Ecto neural progenitor cell (in vitro differentiated cells): ENCODE results near the gene ARID5A.

Experiments
- DNase-seq: peaks from one replicate; pipeline ENCODE4 v3.0.0-alpha.2; 2018; ENCODE audit warnings: low spot score

Gene ARID5A

DNA sequence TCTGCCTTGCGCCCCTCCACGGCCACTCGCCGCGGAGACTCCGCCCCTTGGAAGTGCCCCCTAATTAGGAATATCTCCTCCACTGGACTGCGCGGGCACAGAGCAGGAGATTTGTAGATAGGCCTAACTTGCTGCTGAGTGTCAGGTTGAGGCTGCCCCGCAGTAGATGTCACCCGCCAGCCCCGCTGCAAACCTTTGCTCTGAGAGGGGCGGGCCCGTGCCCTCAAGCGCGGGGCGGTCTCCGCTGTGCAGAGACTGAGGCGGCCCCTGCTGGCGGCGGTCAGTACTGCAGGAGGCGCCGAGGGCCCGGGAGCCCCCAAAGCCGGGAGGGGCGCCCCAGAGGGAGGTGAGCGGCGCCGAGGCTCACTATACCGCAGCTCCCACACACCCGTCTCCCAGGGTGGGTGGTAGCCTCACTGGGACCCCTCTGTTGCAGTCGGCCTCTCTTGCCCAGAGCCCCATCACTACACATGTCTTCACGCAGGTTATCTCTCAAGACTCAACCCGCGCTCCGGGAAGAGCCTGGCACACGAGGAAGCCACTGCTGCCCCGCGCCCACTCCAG is 28.5 kb upstream of the ARID5A start:
- peak; percentile 90 for DNase-seq

DNA sequence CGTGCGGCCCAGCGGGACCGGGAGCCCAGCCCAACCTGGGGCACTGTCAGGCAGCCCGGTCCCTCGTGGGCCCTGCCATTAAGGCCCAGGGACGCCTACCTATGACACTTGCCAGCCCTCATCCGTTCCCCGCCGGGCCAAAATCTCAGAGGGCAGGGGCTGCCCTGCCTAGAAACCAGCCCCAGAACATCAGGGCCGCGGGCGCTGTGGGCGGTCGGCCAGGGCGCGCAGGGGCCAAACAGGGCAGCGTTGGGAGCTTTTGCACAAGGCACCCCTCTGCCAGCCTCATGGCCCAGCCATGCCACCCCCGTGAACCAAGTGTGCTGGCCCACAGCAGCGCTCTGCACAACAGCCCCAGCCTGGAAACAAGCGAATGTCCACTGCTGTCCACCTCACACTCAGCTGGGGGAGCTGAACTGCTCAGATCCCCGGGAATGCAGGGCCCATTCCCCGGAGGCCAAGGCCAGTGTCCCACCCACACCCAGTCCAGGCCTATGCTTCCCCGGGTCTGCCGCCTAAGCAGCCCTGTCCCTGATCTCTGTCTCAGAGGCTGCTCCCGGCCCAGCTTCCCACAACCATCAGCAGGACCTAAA is 27.9 kb upstream of the ARID5A start:
- DNase-seq, result peak; percentile 51

DNA sequence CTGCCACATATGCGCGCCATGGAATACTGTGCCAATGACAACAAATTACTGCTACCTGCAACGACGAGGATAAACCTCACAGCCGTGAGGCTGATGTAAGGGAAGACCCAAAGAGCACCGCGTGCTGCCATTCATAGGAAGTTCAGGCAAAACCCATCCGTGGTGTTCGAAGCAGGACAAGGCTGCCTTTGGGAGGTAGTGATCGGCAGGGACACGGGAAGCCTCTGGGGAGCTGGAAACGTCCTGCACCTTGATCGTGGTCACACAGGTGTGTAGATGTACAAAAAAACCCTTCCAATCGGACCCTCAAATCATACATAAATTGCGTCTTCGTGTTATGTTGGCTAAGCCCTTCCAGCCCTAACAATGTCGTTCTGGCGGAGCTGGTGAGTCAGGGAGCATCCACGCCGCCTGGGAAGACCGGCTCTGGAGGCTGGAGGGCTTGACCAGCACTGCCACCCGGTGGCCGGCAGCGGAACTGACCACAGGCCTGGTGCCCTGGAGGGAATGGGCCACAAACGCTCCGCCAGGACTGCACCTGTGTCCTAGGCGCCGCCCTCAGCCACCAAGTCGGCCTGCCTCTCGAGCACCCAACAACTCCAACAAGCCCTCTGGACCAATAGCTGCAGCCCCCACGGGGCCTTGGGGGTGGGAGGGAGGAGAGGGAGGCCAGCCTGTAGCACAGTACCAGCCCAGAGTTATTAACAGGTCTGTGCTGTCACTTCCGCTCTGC is 27.3 kb upstream of the ARID5A start:
- peak; percentile 94 for DNase-seq

DNA sequence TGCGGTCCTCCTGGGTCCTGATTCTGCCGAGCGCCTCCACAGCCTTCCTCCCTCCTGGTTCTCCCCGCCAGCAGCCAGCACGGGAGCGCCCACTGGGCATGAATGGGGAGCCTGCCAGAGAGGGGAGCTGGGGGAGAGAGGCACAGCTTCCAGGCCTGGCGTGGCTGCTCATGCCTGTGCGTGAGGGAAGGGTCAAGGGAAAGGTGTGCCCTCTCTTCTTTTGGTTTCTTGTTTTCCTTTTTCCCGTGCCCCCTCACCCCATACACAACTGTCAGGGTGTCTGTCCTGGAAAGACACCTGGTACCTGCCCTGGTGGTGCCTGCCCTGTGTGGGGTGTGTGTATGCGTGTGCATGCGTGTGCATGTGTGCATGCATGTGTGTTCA is 26.7 kb upstream of the ARID5A start:
- no peak for DNase-seq

DNA sequence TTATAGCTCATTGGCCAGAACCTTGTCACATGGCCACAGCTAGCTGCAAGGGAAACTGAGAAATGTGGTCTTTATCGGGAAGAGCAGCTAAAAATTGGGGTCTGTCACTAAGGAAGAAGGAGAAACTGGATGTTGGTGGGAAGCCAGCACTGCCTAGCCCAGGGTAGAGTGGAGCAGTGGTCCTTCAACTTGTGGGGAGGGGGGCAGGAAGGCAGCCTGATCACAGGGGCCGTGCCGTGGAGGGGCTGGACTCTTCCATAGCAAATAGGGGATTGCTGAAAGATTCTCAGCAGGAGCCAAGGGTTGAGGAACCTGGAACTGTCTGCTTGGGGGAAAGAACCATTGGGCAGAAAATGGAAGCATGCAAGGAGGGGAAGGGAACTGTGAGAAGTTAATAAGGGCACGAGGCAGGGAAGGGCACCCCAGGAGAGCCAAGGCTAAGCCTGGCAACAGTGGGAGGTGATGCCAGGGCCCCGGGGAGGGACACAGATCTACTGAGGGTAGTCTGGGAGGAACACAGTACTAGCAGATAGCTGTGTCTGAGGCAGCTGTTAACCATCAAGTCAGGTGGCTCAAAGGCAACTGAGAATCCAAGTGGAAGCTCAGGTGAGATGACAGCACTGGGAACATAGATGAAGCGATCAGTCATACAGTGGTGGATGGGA is 25.5 kb upstream of the ARID5A start:
- DNase-seq, result no peak

DNA sequence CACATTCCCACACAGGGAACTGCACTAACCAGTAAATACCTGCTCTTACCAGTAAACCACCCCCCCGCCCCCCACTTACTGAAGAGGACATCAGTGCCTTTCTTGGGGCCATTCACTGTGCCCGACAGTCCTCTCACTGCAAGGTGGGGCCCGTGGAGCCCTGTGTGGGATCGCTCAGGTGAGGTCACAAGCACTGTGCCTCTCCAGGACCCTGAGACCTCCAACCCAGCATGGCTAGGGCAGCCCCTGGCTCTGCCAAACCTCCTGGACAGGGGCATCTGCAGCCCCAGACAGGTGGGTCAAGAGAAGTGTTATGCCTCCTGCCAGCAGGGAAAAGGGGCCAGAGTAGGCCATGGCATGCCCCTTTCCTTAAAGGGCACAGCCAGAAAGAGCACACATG is 24.7 kb upstream of the ARID5A start:
- DNase-seq, result no peak

DNA sequence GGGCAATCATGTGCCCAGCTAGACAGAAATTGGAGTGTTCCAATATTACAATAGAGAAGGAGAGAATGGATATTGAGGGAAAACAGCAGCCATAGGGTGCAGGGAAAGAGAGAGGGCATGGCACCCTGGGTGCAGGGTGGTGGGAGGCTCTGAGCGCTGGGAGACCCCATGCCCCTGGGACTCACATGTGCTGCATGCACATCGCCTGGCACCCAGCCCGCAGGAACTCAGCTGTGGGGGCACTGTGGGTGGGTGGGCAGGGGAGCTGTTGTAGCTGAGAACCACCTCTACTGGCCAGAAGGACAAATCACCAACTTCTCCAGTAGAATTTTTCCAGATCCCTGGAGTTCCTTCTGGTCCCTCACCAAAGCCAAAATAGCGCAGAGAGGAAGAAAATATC is 24.2 kb upstream of the ARID5A start:
- no peak for DNase-seq

DNA sequence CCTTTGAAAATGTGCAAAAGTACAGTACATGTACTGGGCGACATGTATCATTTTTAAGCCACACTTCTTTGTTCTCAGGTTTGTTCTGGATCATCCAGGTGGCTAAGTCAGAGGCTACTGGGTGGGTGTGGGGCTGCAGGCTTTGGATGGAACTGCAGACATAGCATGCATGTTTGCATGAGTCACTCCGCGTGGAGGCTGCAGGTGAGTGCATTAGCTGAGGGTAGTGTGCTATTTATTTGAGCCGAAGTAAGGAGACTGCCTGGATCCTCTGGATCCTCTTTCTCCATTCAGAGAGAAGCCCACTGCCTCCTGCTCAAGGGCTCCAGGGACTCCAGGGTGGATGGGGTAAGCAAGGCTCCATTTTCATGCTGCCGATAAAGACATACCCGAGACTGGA is 22.0 kb upstream of the ARID5A start:
- DNase-seq, result peak; percentile 26

DNA sequence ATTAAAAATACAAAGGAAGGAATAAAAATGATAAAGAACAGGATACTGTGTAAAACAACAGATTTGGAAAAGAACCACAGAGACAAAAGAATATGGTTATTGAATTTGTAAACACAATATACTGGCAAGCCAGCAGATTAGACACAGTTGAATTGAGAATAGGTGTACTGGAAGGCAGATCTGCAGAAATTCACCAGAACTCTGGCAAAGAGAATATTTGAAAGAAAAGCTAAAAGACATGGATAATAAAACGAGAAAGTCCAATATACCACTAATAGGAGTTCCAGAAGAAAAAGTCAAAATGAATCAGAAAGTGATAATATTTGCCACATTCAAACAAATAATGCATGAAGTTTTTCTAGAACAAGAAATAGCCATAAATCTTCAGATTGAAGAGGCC is 19.5 kb upstream of the ARID5A start:
- no peak for DNase-seq

DNA sequence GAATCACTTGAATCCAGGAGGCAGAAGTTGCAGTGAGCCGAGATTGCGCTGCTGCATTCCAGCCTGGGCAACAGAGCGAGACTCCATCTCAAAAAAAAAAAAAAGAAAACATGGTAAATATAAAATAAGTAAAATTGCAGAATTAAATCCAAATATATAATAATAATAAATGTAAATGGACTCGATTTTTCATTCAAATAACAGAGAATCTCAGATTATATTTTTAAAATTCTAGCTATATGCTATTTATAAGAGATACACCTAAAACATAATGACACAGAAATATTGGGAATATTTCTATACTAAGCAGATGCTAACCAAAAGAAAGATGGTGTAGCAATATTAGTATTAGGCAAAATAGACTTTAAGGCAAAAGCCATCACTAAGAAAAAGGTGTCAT is 16.3 kb upstream of the ARID5A start:
- no peak for DNase-seq

DNA sequence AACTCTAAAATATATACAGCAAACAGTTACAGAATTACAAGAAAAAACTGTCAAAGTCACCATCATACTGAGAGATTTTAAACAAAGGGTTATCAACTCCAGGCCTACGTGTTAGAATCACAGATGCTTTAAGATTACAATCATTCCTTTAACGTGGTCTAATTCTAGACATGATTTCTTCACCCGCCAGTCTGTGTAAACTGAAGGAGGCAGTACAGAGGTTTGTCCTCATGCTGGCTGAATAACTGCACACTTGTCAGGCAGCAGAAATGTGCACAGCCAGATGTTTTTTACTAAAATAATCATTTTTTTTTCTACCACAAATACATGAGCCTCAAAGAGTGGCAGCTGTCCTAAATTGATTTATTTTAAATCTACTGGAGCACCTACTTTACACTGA is 15.9 kb upstream of the ARID5A start:
- no peak for DNase-seq

DNA sequence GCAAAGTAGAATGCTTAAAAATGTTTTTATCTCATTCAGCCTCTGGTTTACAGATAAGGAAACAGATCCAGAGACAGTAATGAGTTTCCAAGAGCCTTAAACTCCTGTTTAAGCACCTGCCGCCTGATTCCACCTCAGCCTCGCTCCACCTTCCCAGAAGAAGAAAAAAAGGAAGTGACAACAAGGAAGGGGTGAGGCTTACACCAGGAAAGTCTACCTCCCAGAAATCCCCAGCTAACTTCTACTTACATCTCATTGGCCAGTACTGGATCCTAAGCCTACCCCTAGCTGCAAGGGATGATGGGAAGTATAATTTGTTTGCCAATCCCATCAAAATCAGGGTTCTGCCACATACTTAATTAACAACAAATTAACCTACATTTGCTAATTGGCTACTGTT is 15.3 kb upstream of the ARID5A start:
- DNase-seq, result no peak

DNA sequence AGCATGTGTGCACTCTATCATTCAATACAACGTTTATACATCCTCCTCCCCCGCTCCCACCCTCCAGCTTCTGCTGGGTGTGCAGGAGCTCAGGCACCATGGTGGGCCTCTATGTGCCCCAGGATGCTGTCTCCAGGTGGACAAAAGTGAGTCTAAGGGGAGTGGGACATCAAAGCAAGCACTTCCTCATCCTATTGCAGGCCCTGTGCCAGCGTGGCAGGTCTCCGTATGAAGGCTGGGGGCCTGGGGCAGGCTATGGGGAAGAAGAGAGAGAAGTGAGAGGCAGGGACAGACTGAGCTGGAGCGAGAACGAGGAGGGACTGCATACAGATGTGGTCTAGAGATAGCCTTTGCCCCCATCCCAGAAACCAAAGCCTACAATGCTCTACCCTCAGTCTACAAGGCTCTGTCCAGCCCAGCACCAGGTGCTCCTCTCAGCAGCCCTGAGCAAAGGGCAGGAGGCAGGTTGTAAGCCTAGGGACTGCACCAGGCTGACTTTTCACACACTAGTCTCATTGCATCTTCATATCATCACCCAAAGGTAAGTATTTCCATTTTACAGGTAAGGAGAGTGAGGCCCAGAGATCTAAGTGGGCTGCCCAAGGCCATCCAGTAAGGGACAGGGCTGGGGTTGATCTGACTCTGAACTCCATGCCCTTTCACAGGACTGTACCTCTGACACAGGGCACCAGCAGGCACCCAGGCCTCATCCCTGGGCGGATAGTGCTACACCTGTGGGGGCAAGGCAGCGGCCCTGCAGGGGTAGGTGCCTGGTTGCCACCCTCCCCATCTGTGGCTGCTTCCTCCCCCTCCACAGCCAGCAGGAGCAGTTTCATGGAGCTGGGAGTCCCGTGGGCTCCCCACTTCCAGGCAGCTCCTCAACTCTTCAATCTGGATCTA is 14.0 kb upstream of the ARID5A start:
- DNase-seq, result no peak

DNA sequence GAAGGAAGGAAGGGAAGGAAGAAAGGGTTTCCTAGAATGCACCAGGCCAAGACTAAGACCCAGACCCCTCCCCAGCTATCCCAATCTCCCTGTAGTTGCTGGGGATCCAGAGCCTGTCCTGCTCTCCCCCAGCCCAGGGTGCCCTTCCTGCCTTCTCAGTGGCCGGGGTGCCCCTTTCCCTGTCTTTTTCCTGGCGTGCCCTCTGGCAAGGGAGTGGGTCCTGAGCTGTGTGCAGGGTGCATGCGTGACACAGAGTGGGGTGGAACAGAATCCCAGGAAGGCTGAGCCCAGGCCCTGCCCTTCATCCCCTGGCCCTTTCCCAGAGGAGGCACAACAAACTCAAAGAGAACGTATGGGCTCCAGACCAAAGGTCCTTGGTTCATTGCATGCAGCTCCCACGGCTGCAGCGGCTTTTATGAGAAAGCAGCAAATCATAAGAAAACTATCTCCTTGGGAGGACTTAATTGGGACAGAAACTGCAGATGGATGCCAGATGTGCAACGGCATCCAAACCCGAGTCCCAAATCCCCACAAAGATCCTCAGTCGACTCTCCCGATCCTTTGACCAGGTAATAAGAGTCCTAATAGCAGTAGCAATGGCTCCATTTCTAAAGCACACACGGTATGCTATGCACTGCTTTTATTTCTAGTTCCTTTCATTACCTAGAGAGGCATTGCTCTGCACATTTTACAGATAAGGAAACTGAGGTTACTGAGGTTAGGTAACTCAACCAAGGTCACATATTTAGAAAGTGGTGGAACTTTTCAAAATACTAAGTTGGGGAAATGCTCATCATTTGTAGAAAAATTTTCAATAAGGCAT is 12.7 kb upstream of the ARID5A start:
- DNase-seq, result peak; percentile 43

DNA sequence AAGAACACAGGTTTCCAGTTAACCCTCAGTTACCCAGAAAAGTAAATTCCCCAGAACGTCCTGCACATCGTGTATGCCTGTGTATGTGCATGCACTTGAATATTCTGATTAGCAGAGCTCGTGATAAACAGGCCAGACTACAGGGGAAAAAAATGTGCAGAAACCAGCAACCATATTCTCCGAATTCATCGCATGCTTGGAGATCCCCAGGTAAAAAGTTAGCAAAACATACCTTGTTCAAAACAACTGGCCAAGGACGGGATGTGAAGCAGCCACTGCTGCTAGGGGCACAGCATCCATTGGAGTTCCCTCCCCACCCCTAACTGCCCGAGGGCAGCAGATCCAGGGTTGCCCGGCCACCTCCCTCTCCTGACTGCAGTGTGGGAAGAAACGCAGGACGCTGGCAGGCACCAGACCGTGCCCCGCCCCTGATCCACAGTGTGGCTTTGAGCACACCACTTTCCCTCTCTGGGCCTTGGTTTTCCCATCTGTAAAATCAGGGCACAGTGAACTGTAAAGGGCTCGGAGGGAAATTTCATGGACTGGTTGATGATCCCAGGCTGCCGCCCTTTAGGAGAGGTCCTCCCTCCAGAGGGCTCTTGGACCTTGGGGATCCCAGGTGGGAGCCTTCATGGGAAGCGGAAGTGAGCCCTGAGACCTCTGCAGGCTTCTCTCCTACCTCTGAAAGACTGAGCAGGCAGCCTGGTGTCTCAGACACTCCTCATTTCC is 11.9 kb upstream of the ARID5A start:
- DNase-seq, result no peak

DNA sequence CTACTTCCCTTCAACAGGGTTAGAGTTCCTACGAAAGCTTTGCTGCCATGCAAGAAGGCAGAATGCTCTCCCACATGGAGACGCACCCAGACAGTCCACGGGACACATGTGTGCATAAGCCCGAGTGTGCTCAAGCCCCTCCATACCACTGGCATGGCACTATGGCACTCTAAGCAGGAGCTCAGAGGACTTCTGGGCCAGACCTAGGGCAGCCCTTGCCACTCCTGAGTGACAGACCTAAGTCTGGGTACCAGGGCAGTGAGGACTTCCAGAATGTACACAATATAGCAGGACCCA is 11.4 kb upstream of the ARID5A start:
- DNase-seq, result no peak

DNA sequence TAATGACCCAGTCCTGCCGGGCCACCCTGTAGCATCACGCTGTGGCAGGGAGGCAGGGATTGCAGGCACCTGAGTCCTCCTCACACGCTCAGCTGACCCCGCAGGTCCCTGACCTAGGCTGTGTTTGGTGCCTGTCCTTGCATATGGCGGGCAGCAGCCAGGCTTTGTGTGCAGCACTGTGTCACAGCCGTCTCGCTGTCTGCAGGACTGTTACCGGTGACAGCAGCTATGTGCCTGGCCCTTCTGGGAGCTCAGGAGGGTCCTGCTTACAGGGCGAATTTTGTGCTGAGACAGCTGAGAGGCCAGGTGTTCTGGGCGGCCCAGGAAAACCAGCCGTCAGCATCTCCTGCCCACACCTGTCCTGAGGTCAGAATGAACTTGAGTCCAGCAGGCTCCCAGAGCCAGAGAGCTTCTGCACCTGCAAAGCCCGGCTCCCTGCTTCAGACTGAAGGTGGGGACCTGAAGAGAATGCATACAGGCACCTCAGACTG is 10.4 kb upstream of the ARID5A start:
- no peak for DNase-seq

DNA sequence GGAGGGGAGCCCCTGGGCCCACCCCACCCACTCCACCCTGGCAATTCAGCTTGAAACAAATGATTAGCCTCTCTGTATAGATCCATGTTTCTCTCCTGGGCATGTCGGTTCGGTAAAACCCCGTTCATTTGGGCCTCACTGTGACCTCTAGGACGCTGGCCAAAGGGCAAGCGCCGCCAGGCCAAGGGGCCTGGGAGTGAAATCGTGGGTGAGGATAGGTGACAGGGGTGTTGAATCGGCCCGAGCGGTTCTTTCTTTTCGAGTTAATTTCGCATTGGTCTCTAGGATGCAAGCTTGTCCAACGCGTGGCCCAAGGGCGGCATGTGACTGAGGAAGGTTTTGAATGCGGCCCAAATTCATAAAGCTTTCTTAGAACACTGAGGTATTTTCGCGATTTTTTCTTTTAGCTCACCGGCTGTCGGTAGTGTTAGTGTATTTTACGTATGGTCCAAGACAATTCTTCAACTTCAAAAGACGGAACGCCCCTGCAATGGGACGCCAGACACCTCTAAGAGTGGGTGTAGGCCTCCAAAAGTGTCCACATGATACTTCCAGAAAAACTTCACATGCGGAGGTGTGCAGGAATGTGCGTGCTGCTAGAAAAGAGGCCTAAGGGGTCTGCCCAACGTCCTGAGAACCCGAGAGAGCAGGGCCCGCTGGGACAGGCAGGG is 9.8 kb upstream of the ARID5A start:
- DNase-seq, result no peak

DNA sequence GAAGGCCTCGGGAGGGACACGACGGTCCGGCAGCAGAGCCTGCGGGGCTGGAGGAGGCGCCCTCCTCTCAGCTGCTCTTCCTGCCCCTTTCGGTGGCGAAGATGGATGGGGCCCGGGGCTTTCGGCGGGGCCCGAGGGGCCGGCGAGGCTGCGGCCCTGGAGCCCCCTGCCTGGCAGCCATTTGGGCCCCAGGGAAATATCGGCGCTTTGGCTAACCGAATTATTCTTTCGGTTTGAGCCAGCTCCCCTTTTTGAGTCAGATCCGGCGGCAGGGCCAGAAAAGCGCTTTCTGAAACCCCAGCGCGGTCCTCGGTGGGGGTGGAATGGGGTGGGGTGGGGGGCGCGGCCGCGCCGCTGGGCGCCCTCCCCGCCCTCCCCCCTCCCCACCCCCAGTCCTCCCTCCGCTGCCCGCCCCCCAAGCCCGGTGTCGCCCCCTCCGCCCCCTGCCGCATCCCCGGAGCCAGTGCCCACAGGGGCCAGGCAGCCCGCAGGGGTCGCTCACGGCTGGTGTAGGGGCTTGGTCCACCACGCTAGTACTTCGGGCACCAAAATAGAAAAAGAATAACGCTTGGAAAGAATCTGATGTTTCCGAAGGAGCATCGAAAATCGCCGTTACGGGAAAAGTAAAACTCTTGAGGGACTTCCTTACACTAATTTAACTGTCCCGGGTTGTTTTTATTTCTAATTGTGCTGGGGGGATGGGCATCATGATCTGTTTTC is 9.1 kb upstream of the ARID5A start:
- DNase-seq, result peak; percentile 69
